NCI-H345 treated with DMSO at 0.1 percent for 48 hours (cell line): Measurements from ENCODE around the gene ARSD.
A peak's percentile ranks its signal among the peaks of the same experiment; 100 is the strongest.
"Not testable (repeated sequence)": the region's sequence is repeated elsewhere in the genome, so short reads cannot be mapped to it uniquely, and the experiment has no call there.

Experiments used
- DNase-seq: peaks from one replicate; lab custom pipeline; 2025; ENCODE audit not compliant: unreplicated experiment; lab: John Stamatoyannopoulos, UW

ARSD gene

GRCh38 chrX:2934715-2935710 is 5.9 kb upstream of the ARSD start:
- DNase-seq = no peak

GRCh38 chrX:2933125-2933900 is 4.2 kb upstream of the ARSD start:
- DNase-seq = peak; percentile 23

GRCh38 chrX:2931612-2932011 is 2.5 kb upstream of the ARSD start:
- DNase-seq = no peak

GRCh38 chrX:2931155-2931554 is 2.0 kb upstream of the ARSD start:
- DNase-seq = no peak

- DNase-seq = no peak
These were observed 952 bp downstream of the ARSD start for GRCh38 chrX:2928191-2928582.

- no peak for DNase-seq
These were observed 2.4 kb downstream of the ARSD start for GRCh38 chrX:2926664-2927275.

- DNase-seq = not testable (repeated sequence)
These were observed 2.9 kb downstream of the ARSD start for GRCh38 chrX:2926255-2926654.

GRCh38 chrX:2924151-2924550 is 5.0 kb downstream of the ARSD start:
- no peak for DNase-seq

GRCh38 chrX:2921750-2922149 is 7.4 kb downstream of the ARSD start:
- no peak for DNase-seq

- no peak for DNase-seq
These were observed 7.9 kb downstream of the ARSD start for GRCh38 chrX:2921193-2921592.

GRCh38 chrX:2917767-2918166 is 11.4 kb downstream of the ARSD start:
- no peak for DNase-seq

- no peak for DNase-seq
These were observed 16.0 kb downstream of the ARSD start for GRCh38 chrX:2913118-2913517.

- no peak for DNase-seq
These were observed 19.0 kb downstream of the ARSD start for GRCh38 chrX:2910109-2910508.

- no peak for DNase-seq
These were observed 20.9 kb downstream of the ARSD start for GRCh38 chrX:2908125-2908685.

GRCh38 chrX:2907295-2907694 is 21.8 kb downstream of the ARSD start:
- DNase-seq = no peak

GRCh38 chrX:2903366-2903765 is 25.8 kb downstream of the ARSD start:
- no peak for DNase-seq

- no peak for DNase-seq
These were observed 26.3 kb downstream of the ARSD start for GRCh38 chrX:2902841-2903240.

- no peak for DNase-seq
These were observed 27.6 kb downstream of the ARSD start for GRCh38 chrX:2901367-2902036.

GRCh38 chrX:2898846-2899512 is 30.2 kb downstream of the ARSD start:
- no peak for DNase-seq
